PC-3 (cell line): ENCODE measurements around the gene ZNF10. TPM values are rescaled to one million over a fixed set of nuclear protein-coding genes. Genes with fewer than 3 reads are reported as not detected.

Experiments used
- ATAC-seq: fragments of 200-7000 bp; cut with Tn5 transposase; 2 replicates; pipeline ENCODE4 v1.9.1; 2020; ENCODE audit warnings: mild to moderate bottlenecking, moderate library complexity
- BruUV-seq: library from RNA; stranded (reverse); fragments of 400-500 nt; replicated peaks from 2 replicates; lab custom pipeline; 2021; lab: Mats Ljungman, UMichigan
- CTCF ChIA-PET: fragments of 300-600 bp; sonication (Branson Sonifier 250); formaldehyde crosslinking; loops from one replicate; lab custom pipeline; 2022; ENCODE audit warnings: antibody characterized with exemption; lab: Charles Lee
- POLR2A ChIA-PET: fragments of 300-600 bp; sonication (Branson Sonifier 250); formaldehyde crosslinking; loops from one replicate; lab custom pipeline; 2022; ENCODE audit warnings: antibody characterized with exemption; ENCODE audit not compliant: unreplicated experiment; lab: Charles Lee
- DNase-seq: peaks from one replicate; pipeline ENCODE4 v3.0.0-alpha.2; 2015
- H2AFZ ChIP-seq: fragments of 300-600 bp; sonication (generic); 2 replicates; pipeline ENCODE4 v1.6.0; 2016; ENCODE audit warnings: antibody characterized with exemption, low read length
- H3F3A ChIP-seq: fragments of 300-600 bp; sonication (generic); one replicate; pipeline ENCODE4 v1.6.0; 2017; ENCODE audit warnings: antibody characterized with exemption, low read length, control low read depth, mild to moderate bottlenecking; ENCODE audit not compliant: unreplicated experiment
- H3K27ac ChIP-seq: fragments of 300-600 bp; sonication (generic); 2 replicates; pipeline ENCODE4 v1.5.1; 2016; ENCODE audit warnings: mild to moderate bottlenecking, low read length
- H3K27me3 ChIP-seq: fragments of 300-600 bp; sonication (generic); 2 replicates; pipeline ENCODE4 v1.6.1; 2016; ENCODE audit warnings: low read length, mixed read lengths
- H3K36me3 ChIP-seq: fragments of 300-600 bp; sonication (generic); 2 replicates; pipeline ENCODE4 v1.6.1; 2016; ENCODE audit warnings: low read depth, mixed run types, low read length, mixed read lengths
- H3K4me1 ChIP-seq: fragments of 300-600 bp; sonication (generic); 2 replicates; pipeline ENCODE4 v1.5.1; 2016; ENCODE audit warnings: low read length; ENCODE audit not compliant: insufficient read depth
- H3K4me2 ChIP-seq: fragments of 300-600 bp; sonication (generic); 2 replicates; pipeline ENCODE4 v1.6.0; 2016; ENCODE audit warnings: low read length
- H3K4me3 ChIP-seq: fragments of 300-600 bp; sonication (generic); 2 replicates; pipeline ENCODE4 v1.5.1; 2016; ENCODE audit warnings: mild to moderate bottlenecking, low read length, mixed read lengths
- H3K79me2 ChIP-seq: fragments of 300-600 bp; sonication (generic); 2 replicates; pipeline ENCODE4 v1.6.1; 2017; ENCODE audit warnings: low read length, mixed read lengths
- H3K9ac ChIP-seq: fragments of 300-600 bp; sonication (generic); 2 replicates; pipeline ENCODE4 v1.6.0; 2016; ENCODE audit warnings: mild to moderate bottlenecking, low read length
- H3K9me2 ChIP-seq: fragments of 300-600 bp; sonication (generic); replicated peaks from 2 replicates; pipeline ENCODE4 v1.6.1; 2016; ENCODE audit warnings: mixed run types, low read length, mixed read lengths
- H3K9me3 ChIP-seq: fragments of 300-600 bp; sonication (generic); 2 replicates; pipeline ENCODE4 v1.6.1; 2016; ENCODE audit warnings: low read length, mixed read lengths
- H4K20me1 ChIP-seq: fragments of 300-600 bp; sonication (generic); 2 replicates; pipeline ENCODE4 v1.6.1; 2016; ENCODE audit warnings: low read length, mixed read lengths
- CTCF ChIP-seq: fragments of 300-600 bp; sonication (generic); conservative IDR thresholded peaks from 2 replicates; pipeline ENCODE4 v1.5.1; 2017; ENCODE audit warnings: antibody characterized with exemption, low read depth, mild to moderate bottlenecking, low read length
- EZH2 ChIP-seq: fragments of 300-600 bp; sonication (generic); IDR thresholded peaks from one replicate; pipeline ENCODE4 v1.6.1; 2017; ENCODE audit warnings: antibody characterized with exemption, mild to moderate bottlenecking, low read length; ENCODE audit not compliant: unreplicated experiment
- EZH2phosphoT487 ChIP-seq: fragments of 300-600 bp; sonication (generic); IDR thresholded peaks from 2 replicates; pipeline ENCODE4 v1.6.1; 2018; ENCODE audit warnings: mild to moderate bottlenecking, antibody characterized with exemption, low read length, borderline replicate concordance
- intact Hi-C: fragments of 100-400 bp; cut with micrococcal nuclease; formaldehyde crosslinking; loops from 2 replicates; pipeline ENCODE4 v1.9.0; 2023
- total RNA-seq: library from RNA; depleted of rRNA; stranded (reverse); fragments of >200 nt; gene quantifications from 2 replicates; pipeline ENCODE4 v1.2.3, GENCODE V29; 2014

Gene ZNF10
- total RNA-seq, 1 experiment from 2014 or later, result 1.9 TPM

DNA sequence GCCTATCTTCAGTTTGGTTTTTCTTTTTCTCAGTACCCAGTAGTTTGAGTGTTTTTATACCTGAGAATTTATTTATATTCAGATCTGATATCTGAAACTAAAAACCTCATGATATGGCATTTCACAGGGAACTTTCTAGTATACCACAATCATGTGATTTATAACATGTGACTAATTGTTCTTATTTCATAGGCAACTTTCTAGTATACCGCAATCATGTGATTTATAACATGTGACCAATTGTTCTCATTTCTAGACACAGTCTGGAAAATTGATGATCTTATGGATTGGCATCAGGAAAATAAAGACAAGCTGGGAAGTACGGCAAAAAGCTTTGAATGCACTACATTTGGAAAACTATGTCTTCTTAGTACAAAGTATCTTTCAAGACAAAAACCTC, 71.5 kb downstream of the ZNF10 start:
- H3K4me1 ChIP-seq, result no peaks in the 10 kb centered on the region
- ATAC-seq (no peak), DNase-seq (no peak)
- H3K36me3 ChIP-seq, result no peaks in the 10 kb centered on the region
- no peaks in the 10 kb centered on the region for H3K79me2 ChIP-seq
- ChIA-PET CTCF (no interaction called here), POLR2A (no interaction called here)
- BruUV-seq, result no TSS peak
- H3K9me2 ChIP-seq, result no peaks in the 10 kb centered on the region
- H3K4me2 ChIP-seq, result no peak overlapping the region
- H3K9ac ChIP-seq, result no peak overlapping the region
- H3K4me3 ChIP-seq, result no peak overlapping the region
- no peaks in the 10 kb centered on the region for H3K27me3 ChIP-seq
- H3F3A ChIP-seq, result no peaks in the 10 kb centered on the region
- no peak for TF ChIP-seq EZH2
- no peak for TF ChIP-seq CTCF
- no peak for TF ChIP-seq EZH2phosphoT487
- no peaks in the 10 kb centered on the region for H4K20me1 ChIP-seq
- intact Hi-C loops, result no loop called here
- H3K9me3 ChIP-seq, result no peaks in the 10 kb centered on the region
- no peak overlapping the region for H2AFZ ChIP-seq
- no peak overlapping the region for H3K27ac ChIP-seq

GRCh38 chr12:133202493-133203343, 72.3 kb downstream of the ZNF10 start:
- H3K36me3 ChIP-seq, result no peaks in the 10 kb centered on the region
- no peak overlapping the region for H3K4me3 ChIP-seq
- no peak for DNase-seq
- no peaks in the 10 kb centered on the region for H3K4me1 ChIP-seq
- H3K79me2 ChIP-seq, result no peaks in the 10 kb centered on the region
- no peak overlapping the region for H3K4me2 ChIP-seq
- H3F3A ChIP-seq, result no peaks in the 10 kb centered on the region
- H3K27ac ChIP-seq, result no peak overlapping the region
- no peak overlapping the region for H3K9ac ChIP-seq
- no peak for ATAC-seq
- H4K20me1 ChIP-seq, result no peaks in the 10 kb centered on the region
- BruUV-seq, result no TSS peak
- intact Hi-C loops, result no loop called here
- no peaks in the 10 kb centered on the region for H3K9me2 ChIP-seq
- TF ChIP-seq EZH2 (no peak), EZH2phosphoT487 (no peak), CTCF (no peak)
- no peaks in the 10 kb centered on the region for H3K27me3 ChIP-seq
- H3K9me3 ChIP-seq, result no peaks in the 10 kb centered on the region
- H2AFZ ChIP-seq, result no peak overlapping the region
- ChIA-PET CTCF (no interaction called here), POLR2A (no interaction called here)
